CD4-positive, alpha-beta T cell treated with Interleukin-2 at 100 ng/mL for 4 hours (primary cell): ENCODE results near the gene ZNRF1.
A peak's percentile ranks its signal among the peaks of the same experiment; 100 is the strongest.
"Not testable (repeated sequence)": the region's sequence is repeated elsewhere in the genome, so short reads cannot be mapped to it uniquely, and the experiment has no call there.

ENCODE experiments used
- DNase-seq: peaks from one replicate; pipeline ENCODE4 v3.0.0-alpha.2; 2020; ENCODE audit warnings: low spot score

Gene ZNRF1

DNA sequence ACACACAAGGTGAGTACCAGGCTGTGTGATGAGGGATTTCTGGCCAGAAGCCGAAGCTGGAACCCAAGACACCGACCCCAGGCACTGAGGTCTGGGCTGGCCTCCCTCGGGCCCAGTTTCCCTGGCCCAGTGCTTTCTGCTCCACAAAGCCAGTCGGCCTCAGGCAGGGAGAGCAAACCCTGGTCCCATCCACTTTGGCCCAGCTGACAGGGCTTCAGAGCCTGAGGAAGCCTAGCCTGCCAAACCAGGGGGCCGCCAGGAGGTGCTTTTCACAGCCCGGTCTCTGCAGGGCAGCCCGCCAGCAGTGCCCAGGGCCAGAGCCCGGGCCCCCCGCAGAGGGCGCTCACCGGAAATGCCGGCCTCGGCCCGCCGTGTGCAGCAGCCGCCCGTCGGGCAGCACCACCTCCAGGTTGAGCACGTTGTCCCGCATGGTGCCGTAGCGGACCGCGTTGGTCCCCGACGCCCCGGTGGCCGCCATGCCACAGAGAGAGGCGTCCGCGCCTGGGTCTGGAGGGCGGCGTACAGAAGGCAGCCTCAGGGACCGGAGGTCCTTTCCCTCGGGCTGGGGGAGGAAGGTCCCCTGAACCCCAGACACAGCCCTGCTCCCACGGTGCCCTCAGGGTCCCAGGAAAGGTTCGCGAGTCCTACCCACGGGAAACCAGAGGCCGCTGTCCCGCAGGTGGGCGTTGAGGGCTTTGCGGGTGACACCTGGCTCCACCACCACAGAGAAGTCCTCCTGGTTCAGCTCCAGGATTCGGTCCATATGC lies 115.5 kb downstream of the ZNRF1 start:
- DNase-seq, result no peak

DNA sequence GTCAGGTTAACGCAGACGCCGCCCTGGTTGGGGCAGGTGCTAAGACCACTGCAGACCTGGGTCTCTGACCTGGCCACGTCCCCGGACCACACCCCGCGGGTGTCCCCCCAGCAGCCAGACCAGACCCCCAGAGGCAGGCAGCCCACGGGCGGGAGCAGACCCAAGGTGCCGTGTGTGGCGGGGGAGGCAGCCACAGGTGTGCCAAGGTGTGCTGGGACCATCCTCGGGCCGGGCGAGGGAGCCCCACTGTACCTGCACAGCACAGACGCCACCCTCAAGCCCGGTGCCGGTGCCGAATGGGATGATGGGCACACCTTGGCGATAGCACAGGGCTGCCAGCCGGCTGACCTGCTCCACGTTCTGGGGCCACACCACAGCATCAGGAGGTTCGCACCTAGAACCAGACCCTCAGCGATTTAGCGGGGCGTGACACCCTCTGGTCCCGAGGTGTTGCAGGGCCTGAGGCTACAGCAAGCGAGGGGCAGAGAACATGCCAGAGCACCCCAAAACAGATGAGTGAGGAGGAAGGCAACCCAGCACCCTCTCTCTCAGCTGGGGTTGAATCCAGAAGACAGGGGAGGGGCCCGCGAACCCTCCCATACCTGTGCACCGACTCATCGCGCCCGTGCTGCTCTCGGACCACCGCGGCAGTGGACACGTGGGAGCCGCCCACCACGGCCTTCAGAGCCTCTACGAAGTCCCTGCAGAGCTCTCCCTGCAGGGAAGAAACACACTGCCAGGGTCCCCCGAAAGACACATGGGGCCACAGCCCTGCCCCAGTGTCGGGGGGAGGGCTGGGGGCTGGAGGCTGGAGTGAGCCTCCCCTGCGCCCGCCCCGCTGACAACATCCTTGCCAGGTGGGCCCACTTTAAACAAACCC lies 116.4 kb downstream of the ZNRF1 start:
- no peak for DNase-seq

DNA sequence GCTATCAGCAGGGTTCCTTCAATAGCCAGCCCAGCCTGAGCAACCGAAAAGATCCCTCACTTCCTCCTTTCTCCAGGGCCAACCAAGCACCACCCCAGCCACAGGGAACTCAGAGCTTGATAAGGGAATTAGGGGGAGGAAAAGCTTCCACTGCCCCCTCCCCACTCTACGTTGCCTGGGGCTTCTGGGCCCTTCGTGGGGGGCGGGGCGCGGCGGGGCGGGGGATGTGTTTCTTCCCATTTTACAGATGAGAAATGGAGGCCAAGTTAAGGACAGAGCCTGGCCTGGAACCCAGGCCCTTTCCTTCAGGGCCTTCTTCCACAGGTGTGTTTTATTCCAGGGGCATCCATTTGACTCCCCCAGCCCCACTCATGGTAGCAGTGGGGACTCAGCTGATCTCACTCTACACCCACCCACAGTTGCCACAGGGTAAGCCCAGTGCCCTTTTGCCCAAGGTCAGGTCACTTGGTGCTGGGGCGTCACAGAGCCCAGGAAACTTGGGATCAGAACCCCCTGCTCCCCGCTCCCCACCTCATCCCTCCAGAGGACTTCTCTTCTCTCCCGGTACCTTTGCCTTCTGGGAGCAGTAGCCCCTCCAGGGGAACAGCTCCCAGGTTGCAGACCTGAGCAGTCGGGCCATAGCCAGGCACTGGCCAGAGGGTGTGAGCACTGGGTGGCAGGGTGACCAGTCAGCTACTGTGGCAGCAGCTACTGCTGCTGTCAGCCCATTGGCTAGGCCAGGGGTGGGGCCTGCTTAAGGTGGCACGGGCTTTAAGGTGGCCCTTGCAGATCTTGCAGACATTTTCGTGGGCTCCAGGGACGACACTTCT lies 117.5 kb downstream of the ZNRF1 start, which contains the start of gene LDHD:
TSS of gene LDHD (minus strand) at position 700 of the 830 bp plus-strand sequence. CDS start at position 640, 60 bp downstream.
- no peak for DNase-seq

- no peak for DNase-seq
These were observed 118.1 kb downstream of the ZNRF1 start for GRCh38 chr16:75116911-75117245.

- DNase-seq, result no peak
These were observed 120.2 kb downstream of the ZNRF1 start for GRCh38 chr16:75118943-75119539.

DNA sequence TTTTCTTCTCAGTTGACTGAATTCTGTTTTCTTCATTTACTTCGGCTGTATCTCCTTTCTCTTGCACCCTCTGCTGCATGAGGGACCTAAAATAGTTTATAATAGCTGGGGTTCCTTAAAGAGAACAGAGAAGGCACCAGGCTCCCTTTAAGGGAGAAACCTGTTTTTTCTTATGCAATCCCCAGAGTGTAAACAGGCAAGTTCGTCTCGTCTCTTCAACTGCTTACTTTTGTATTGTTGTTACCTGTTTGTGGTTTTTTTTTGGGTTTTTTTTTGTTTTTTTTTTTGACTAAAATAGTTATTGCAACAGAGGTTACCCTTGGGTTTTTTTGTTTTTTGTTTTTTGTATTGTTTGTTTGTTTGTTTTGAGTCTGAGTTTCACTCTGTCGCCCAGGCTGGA lies 121.4 kb downstream of the ZNRF1 start:
- no peak for DNase-seq

GRCh38 chr16:75121949-75122568 lies 123.2 kb downstream of the ZNRF1 start:
- DNase-seq, result no peak

- DNase-seq, result no peak
These were observed 123.8 kb downstream of the ZNRF1 start for GRCh38 chr16:75122609-75123008.

GRCh38 chr16:75127713-75128415 lies 129.0 kb downstream of the ZNRF1 start:
- no peak for DNase-seq

DNA sequence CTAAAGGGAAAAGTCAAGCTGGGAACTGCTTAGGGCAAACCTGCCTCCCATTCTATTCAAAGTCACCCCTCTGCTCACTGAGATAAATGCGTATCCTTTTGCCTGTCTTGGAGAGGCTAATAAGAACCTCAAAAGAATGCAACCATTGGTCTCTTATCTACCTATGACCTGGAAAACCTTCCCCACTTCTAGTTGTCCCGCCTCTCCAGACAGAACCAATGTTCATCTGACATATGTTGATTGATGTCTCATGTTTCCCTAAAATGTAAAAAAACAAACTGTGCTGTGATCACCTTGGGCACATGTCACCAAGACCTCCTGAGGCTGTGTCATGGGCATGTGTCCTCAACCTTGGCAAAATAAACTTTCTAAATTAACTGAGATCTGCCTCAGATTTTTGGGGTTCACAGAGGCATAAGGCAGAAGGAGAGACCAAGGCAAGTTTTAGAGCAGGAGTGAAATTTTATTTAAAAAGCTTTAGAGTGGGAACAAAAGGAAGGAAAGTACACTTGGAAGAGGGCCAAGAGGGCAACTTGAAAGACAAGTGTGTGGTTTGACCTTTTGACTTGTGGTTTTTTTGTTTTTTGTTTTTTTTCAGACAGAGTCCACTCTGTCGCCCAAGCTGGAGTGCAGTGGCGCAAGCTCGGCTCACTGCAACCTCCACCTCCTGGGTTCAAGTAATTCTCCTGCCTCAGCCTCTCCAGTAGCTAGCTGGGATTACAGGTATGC lies 130.8 kb downstream of the ZNRF1 start:
- not testable (repeated sequence) for DNase-seq

- DNase-seq, result no peak
These were observed 131.4 kb downstream of the ZNRF1 start for GRCh38 chr16:75130150-75130771.

- no peak for DNase-seq
These were observed 132.3 kb downstream of the ZNRF1 start for GRCh38 chr16:75131081-75131480.

DNA sequence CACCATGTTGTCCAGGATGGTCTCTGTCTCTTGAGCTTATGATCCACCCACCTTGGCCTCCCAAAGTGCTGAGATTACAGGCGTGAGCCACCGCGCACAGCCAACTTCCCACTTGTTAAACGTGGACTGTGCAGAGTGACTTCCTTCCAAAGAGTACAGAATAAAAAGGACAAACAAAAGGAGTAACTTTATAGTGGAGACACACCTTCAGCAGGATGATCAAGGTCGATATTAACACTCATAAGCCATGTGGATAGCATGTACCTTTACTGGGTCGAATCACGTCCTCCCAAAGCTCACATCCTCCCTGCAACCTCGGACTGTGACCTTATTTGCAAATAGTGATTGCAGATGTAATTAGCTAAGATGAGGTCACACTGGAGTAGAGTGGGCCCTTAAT lies 139.4 kb downstream of the ZNRF1 start:
- DNase-seq, result no peak

GRCh38 chr16:75138636-75139035 lies 139.8 kb downstream of the ZNRF1 start:
- DNase-seq, result no peak

DNA sequence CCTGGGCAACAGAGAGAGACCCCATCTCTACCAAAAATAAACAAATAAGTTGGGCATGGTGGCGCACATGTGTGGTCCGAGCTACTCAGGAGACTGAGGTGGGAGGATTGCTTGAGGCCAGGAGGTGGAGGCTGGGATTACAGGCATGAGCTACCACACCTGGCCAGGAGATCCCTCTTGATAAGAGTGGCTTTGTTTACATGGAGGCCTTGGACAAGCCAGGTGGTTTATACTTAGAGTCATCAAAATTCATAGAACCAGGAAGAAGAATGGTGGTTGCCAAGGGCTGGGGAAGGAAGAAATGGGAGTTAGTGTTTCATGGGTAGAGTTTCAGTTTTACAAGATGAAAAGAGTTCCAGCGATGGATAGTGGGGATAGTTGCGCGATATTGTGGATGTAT lies 140.7 kb downstream of the ZNRF1 start:
- DNase-seq, result no peak

GRCh38 chr16:75143941-75144340 lies 145.1 kb downstream of the ZNRF1 start:
- DNase-seq, result no peak

DNA sequence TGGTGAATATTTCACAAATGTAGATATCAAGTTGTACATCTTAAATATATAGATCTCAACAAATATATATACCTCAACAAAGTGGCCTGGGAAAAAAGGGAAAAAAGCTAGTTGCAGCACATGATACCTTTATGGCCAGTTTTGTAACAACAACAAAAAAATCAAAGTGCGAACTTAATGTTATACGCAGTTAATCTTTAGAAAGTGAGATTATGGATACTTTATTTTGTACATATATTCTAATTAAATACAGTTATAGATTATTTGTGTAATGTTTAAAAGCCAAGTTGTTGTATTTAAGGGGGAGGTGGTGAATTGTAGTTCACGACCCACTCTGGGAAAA lies 149.1 kb downstream of the ZNRF1 start:
- no peak for DNase-seq

DNA sequence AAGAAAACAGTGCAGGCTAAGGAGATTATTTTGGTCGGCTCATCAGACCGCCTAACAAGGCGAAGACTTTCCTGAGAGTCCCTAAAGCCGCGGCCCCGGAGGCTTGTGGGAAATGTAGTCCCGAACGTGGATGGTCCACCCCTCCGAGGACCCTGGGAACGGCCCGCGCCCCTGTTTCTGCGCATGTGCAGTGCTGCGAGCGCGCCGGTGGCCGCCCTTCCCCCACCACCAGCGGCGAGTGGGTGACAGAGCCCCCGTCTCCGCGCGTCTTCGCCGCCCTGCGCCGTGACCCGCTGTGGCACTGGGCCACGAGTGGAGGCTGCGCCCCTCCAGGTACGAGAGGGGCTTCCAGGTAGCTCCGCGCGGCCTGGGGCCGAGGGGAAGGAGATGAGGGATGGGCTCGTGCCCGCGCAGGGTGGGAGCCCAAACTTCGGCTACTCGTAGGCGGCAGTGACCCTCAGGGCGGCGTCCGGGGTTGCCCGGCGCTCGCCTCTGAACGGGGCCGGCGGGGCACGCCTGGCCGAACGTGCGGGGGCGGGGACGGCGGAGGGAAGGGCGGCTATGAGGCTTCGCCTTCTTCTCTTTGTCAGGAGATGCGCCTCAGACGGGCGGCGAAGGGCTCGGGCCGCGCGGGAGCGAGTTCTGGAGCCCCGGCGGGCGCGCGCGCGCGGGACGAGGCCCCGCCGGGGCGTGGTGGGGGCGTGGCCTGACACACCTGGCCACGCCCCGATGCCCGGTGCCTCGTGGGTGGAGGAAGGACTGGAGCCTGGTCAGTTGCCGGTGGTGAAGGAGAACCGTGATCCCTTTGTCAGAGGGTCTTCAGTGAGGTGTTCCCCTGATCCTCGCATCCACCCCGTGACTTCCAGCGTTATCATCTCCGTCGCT lies 149.7 kb downstream of the ZNRF1 start, which contains the start of gene ZFP1:
TSS of gene ZFP1 (plus strand) at position 214 of the 885 bp plus-strand sequence. CDS start 4,428 bp downstream, outside the sequence.
- peak; percentile 95 for DNase-seq

DNA sequence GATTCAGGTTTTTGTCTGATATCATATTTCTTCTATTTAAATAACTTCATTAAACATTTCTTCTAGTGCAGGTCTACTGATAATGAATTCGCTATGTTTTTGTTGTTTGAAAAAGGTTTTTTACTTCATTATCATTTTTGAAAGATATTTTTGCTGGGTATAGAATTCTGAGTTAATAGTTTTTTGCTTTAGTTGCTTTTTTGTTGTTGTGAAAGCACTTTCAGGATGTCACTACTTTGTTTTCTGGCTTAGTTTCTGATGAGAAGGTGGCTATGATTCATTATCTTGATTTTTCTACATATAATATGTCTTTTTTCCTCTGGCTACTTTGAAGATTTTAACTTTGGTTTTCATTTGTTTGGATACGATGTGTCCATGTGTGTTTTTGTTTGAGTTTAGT lies 153.0 kb downstream of the ZNRF1 start:
- no peak for DNase-seq
